Muscle layer of colon (tissue), 2 donors: ENCODE data around the gene GPI.

Experiments used
- H3K27ac ChIP-seq: one replicate; pipeline ENCODE4 v1.7.0; 2013; ENCODE audit warnings: low read depth, mild to moderate bottlenecking, low read length, moderate library complexity
- H3K27me3 ChIP-seq, 2 donors: one replicate each; pipeline ENCODE4 v1.7.0; 2013; ENCODE audit warnings: low read length in 2 of 2, mild to moderate bottlenecking in 2 of 2; ENCODE audit not compliant: insufficient read depth in 2 of 2, control insufficient read depth in 1 of 2
- H3K36me3 ChIP-seq: one replicate; pipeline ENCODE4 v1.7.0; 2013; ENCODE audit warnings: mild to moderate bottlenecking, low read length; ENCODE audit not compliant: insufficient read depth
- H3K4me1 ChIP-seq: one replicate; pipeline ENCODE4 v1.7.0; 2013; ENCODE audit warnings: mild to moderate bottlenecking, low read length; ENCODE audit not compliant: insufficient read depth
- H3K4me3 ChIP-seq, 2 donors: one replicate each; pipeline ENCODE4 v1.7.0; 2013; ENCODE audit warnings: low read length in 2 of 2, low read depth in 1 of 2, mild to moderate bottlenecking in 1 of 2, moderate library complexity in 1 of 2
- H3K9ac ChIP-seq: one replicate; pipeline ENCODE4 v1.7.0; 2013; ENCODE audit warnings: low read length
- H3K9me3 ChIP-seq: one replicate; pipeline ENCODE4 v1.7.0; 2013; ENCODE audit warnings: mild to moderate bottlenecking, low read length
- donor health status: abdominal sarcoma.
- donor health status: Adenocarcinoma of cecum.

The GPI gene

DNA sequence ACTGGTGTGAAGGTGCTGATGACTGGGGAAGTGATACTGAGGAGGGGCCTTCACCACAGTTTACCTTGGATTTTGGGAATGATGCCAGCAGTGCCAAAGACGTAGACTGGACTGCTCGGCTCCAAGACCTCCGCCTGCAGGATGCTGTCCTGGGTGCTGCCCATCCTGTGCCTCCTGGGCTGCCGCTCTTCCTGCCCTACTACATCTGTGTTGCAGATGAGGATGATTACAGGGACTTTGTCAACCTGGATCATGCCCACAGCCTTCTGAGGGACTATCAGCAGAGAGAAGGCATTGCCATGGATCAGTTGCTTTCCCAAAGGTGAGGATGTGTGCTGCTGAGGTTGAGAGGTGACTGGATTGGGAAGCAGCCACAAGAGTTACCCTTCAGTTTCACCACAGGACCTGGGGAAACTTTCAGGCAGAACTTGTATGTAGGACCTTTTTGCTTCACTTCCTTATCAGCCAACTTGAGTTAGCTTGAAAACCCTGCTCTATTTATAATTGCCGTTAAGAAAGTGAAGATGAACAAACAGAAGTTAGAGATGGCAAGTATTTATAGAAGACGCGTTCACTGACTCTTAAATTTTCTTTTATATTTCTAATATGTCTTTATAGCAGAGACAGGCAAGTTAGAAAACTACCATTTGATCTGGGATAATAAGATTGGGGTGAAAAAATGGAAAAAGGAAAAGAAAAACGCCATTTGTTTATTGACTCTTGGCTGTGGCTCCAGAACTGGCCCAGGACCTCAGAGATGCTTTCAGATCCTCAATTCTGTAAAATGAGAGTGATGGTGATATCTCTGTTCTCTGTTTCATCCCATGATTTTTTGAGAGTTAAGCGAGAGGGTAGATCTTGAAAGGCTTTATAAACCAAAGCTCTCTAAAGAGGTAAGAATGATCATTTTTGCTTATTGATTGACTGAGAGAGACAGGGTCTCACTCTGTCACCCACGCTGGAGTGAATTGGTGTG is 44.5 kb downstream of the GPI start:
- no peaks in the 10 kb centered on the region for H3K4me1 ChIP-seq
- H3K36me3 ChIP-seq: peaks cover 10% of the 10 kb centered on the region
- no peak overlapping the region for H3K27ac ChIP-seq
- H3K27me3 ChIP-seq: no peaks in the 10 kb centered on the region
- no peak overlapping the region for H3K9ac ChIP-seq
- H3K9me3 ChIP-seq: no peaks in the 10 kb centered on the region
- no peak overlapping the region for H3K4me3 ChIP-seq

GRCh38 chr19:34411216-34411615 is 46.2 kb downstream of the GPI start:
- Histone ChIP-seq H3K9me3 (no peaks in the 10 kb centered on the region), H3K9ac (no peak overlapping the region), H3K4me1 (no peaks in the 10 kb centered on the region), H3K36me3 (peaks cover 21% of the 10 kb centered on the region), H3K27me3 (no peaks in the 10 kb centered on the region), H3K4me3 (no peak overlapping the region), H3K27ac (no peak overlapping the region)

- H3K9ac ChIP-seq: no peak overlapping the region
Observed at GRCh38 chr19:34416021-34416545, 51.1 kb downstream of the GPI start.

GRCh38 chr19:34418300-34418699 is 53.3 kb downstream of the GPI start:
- H3K4me1 ChIP-seq: no peaks in the 10 kb centered on the region
- H3K27me3 ChIP-seq: no peaks in the 10 kb centered on the region
- H3K27ac ChIP-seq: no peak overlapping the region
- no peak overlapping the region for H3K4me3 ChIP-seq
- no peak overlapping the region for H3K9ac ChIP-seq
- no peaks in the 10 kb centered on the region for H3K9me3 ChIP-seq
- H3K36me3 ChIP-seq: peaks cover 17% of the 10 kb centered on the region

More at GRCh38 chr19:34416021-34416545, 51.1 kb downstream of the GPI start:
- no peaks in the 10 kb centered on the region for H3K27me3 ChIP-seq
- H3K27ac ChIP-seq: no peak overlapping the region
- H3K4me1 ChIP-seq: no peaks in the 10 kb centered on the region
- H3K36me3 ChIP-seq: peaks cover 17% of the 10 kb centered on the region
- H3K9me3 ChIP-seq: no peaks in the 10 kb centered on the region
- no peak overlapping the region for H3K4me3 ChIP-seq

GRCh38 chr19:34426096-34426661 is 61.2 kb downstream of the GPI start:
- Histone ChIP-seq H3K9ac (no peak overlapping the region), H3K9me3 (no peaks in the 10 kb centered on the region), H3K27me3 (no peaks in the 10 kb centered on the region), H3K36me3 (no peaks in the 10 kb centered on the region), H3K4me1 (peaks cover 23% of the 10 kb centered on the region), H3K4me3 (no peak overlapping the region), H3K27ac (no peak overlapping the region)

GRCh38 chr19:34428549-34429285 is 63.7 kb downstream of the GPI start:
- H3K4me3 ChIP-seq: peak overlapping the region; percentile 96 to 98
- peak overlapping the region; percentile 96 for H3K27ac ChIP-seq
- no peaks in the 10 kb centered on the region for H3K27me3 ChIP-seq
- H3K9me3 ChIP-seq: no peaks in the 10 kb centered on the region
- peaks cover 29% of the 10 kb centered on the region for H3K4me1 ChIP-seq
- H3K9ac ChIP-seq: peak overlapping the region; percentile 90
- H3K36me3 ChIP-seq: peaks cover 4% of the 10 kb centered on the region

- no peaks in the 10 kb centered on the region for H3K27me3 ChIP-seq
- peaks cover 11% of the 10 kb centered on the region for H3K36me3 ChIP-seq
- H3K9me3 ChIP-seq: no peaks in the 10 kb centered on the region
- peaks cover 29% of the 10 kb centered on the region for H3K4me1 ChIP-seq
- H3K27ac ChIP-seq: no peak overlapping the region
- peak overlapping the region; percentile 96 to 98 for H3K4me3 ChIP-seq
- no peak overlapping the region for H3K9ac ChIP-seq
Observed at GRCh38 chr19:34429553-34429952, 64.6 kb downstream of the GPI start.

- H3K4me3 ChIP-seq: no peak overlapping the region
- peaks cover 29% of the 10 kb centered on the region for H3K4me1 ChIP-seq
- no peaks in the 10 kb centered on the region for H3K27me3 ChIP-seq
- peaks cover 19% of the 10 kb centered on the region for H3K36me3 ChIP-seq
- H3K9ac ChIP-seq: no peak overlapping the region
- H3K27ac ChIP-seq: no peak overlapping the region
- H3K9me3 ChIP-seq: no peaks in the 10 kb centered on the region
Observed at GRCh38 chr19:34430738-34431625, 66.0 kb downstream of the GPI start.

GRCh38 chr19:34431681-34432402 is 66.8 kb downstream of the GPI start:
- no peaks in the 10 kb centered on the region for H3K9me3 ChIP-seq
- no peak overlapping the region for H3K27ac ChIP-seq
- peaks cover 23% of the 10 kb centered on the region for H3K36me3 ChIP-seq
- H3K9ac ChIP-seq: no peak overlapping the region
- no peak overlapping the region for H3K4me3 ChIP-seq
- H3K4me1 ChIP-seq: peaks cover 29% of the 10 kb centered on the region
- no peaks in the 10 kb centered on the region for H3K27me3 ChIP-seq

GRCh38 chr19:34432797-34433196 is 67.8 kb downstream of the GPI start:
- Histone ChIP-seq H3K9ac (no peak overlapping the region), H3K27ac (no peak overlapping the region), H3K9me3 (no peaks in the 10 kb centered on the region), H3K27me3 (no peaks in the 10 kb centered on the region), H3K4me3 (no peak overlapping the region), H3K4me1 (peaks cover 24% of the 10 kb centered on the region), H3K36me3 (peaks cover 26% of the 10 kb centered on the region)
